SU-DHL-6 (cell line): Measurements from ENCODE around the gene DMD.

Experiments used
- H2AFZ ChIP-seq: fragments of 200-600 bp; sonication (generic); 2 replicates; pipeline ENCODE4 v1.6.1; 2014; ENCODE audit warnings: low read depth, mild to moderate bottlenecking, moderate library complexity, mixed read lengths, antibody characterized with exemption, low read length; ENCODE audit not compliant: severe bottlenecking
- H3F3A ChIP-seq: fragments of 200-600 bp; shearing (Covaris generic); 2 replicates; pipeline ENCODE4 v1.6.0; 2016; ENCODE audit warnings: antibody characterized with exemption, mild to moderate bottlenecking; ENCODE audit not compliant: insufficient read depth
- H3K27ac ChIP-seq: fragments of 200-600 bp; sonication (generic); 2 replicates; pipeline ENCODE4 v1.5.1; 2016; ENCODE audit warnings: low read depth, mild to moderate bottlenecking, low read length, moderate library complexity, mixed read lengths
- H3K27me3 ChIP-seq: fragments of 200-600 bp; sonication (generic), shearing (Covaris generic); 2 replicates; pipeline ENCODE4 v1.6.0; 2014; ENCODE audit warnings: mild to moderate bottlenecking, low read length
- H3K36me3 ChIP-seq: fragments of 200-600 bp; sonication (generic); 2 replicates; pipeline ENCODE4 v1.6.1; 2014; ENCODE audit warnings: mild to moderate bottlenecking, low read length, mixed read lengths
- H3K4me2 ChIP-seq: fragments of 300-600, 200-600 bp; shearing (Covaris generic), sonication (generic); 2 replicates; pipeline ENCODE4 v1.6.0; 2014; ENCODE audit warnings: low read length, low read depth, mild to moderate bottlenecking; ENCODE audit not compliant: poor library complexity, severe bottlenecking
- H3K4me3 ChIP-seq: fragments of 200-600 bp; sonication (generic); 2 replicates; pipeline ENCODE4 v1.5.1; 2014; ENCODE audit warnings: antibody characterized with exemption, low read length, mild to moderate bottlenecking, mixed read lengths; ENCODE audit not compliant: insufficient read depth, poor library complexity, severe bottlenecking
- H3K79me2 ChIP-seq: fragments of 200-600 bp; sonication (generic); 2 replicates; pipeline ENCODE4 v1.6.1; 2014; ENCODE audit warnings: mild to moderate bottlenecking, low read length, moderate library complexity; ENCODE audit not compliant: insufficient read depth
- H3K9ac ChIP-seq: fragments of 200-600 bp; sonication (generic); 2 replicates; pipeline ENCODE4 v1.7.0; 2014; ENCODE audit warnings: mild to moderate bottlenecking, low read length
- H3K9me2 ChIP-seq: fragments of 200-600 bp; sonication (generic); replicated peaks from 2 replicates; pipeline ENCODE4 v1.6.1; 2014; ENCODE audit warnings: low read length; ENCODE audit not compliant: insufficient read depth
- H3K9me3 ChIP-seq: fragments of 200-600 bp; sonication (generic); 2 replicates; pipeline ENCODE4 v1.6.1; 2014; ENCODE audit warnings: low read length, mixed read lengths; ENCODE audit not compliant: insufficient read depth
- H4K20me1 ChIP-seq: fragments of 200-600 bp; sonication (generic); 2 replicates; pipeline ENCODE4 v1.6.1; 2014; ENCODE audit warnings: low read depth, mild to moderate bottlenecking, antibody characterized with exemption, low read length, moderate library complexity, mixed read lengths
- CTCF ChIP-seq: fragments of 200-600 bp; sonication (generic); IDR thresholded peaks from one replicate; pipeline ENCODE4 v1.5.1; 2017; ENCODE audit warnings: antibody characterized with exemption, mild to moderate bottlenecking, low read length, moderate library complexity; ENCODE audit not compliant: insufficient read depth, poor library complexity, severe bottlenecking
- EZH2phosphoT487 ChIP-seq: fragments of 200-600 bp; sonication (generic), shearing (Covaris generic); conservative IDR thresholded peaks from 2 replicates; pipeline ENCODE4 v1.6.1; 2018; ENCODE audit warnings: mild to moderate bottlenecking, antibody characterized with exemption, low read length, moderate library complexity, mixed read lengths

The DMD gene

GRCh38 chrX:31355206-31355955 is 1856.0 kb downstream of the DMD start:
- TF ChIP-seq EZH2phosphoT487 (no peak), CTCF (no peak)
- no peaks in the 10 kb centered on the region for H3K27me3 ChIP-seq
- H3K4me2 ChIP-seq: no peak overlapping the region

GRCh38 chrX:31353095-31353494 is 1858.3 kb downstream of the DMD start:
- no peaks in the 10 kb centered on the region for H4K20me1 ChIP-seq
- H2AFZ ChIP-seq: no peak overlapping the region
- H3K9me2 ChIP-seq: no peaks in the 10 kb centered on the region
- no peaks in the 10 kb centered on the region for H3K9me3 ChIP-seq
- H3K36me3 ChIP-seq: no peaks in the 10 kb centered on the region
- no peak overlapping the region for H3K4me3 ChIP-seq
- no peak overlapping the region for H3K4me2 ChIP-seq
- H3F3A ChIP-seq: no peaks in the 10 kb centered on the region
- H3K27ac ChIP-seq: no peak overlapping the region
- H3K27me3 ChIP-seq: no peaks in the 10 kb centered on the region
- no peaks in the 10 kb centered on the region for H3K79me2 ChIP-seq
- TF ChIP-seq EZH2phosphoT487 (no peak), CTCF (no peak)
- no peak overlapping the region for H3K9ac ChIP-seq

More at GRCh38 chrX:31355206-31355955, 1856.0 kb downstream of the DMD start:
- Histone ChIP-seq H3K9ac (no peak overlapping the region), H4K20me1 (no peaks in the 10 kb centered on the region), H2AFZ (no peak overlapping the region), H3K79me2 (no peaks in the 10 kb centered on the region), H3K4me3 (no peak overlapping the region), H3K9me3 (no peaks in the 10 kb centered on the region), H3K9me2 (no peaks in the 10 kb centered on the region), H3K27ac (no peak overlapping the region), H3K36me3 (no peaks in the 10 kb centered on the region), H3F3A (no peaks in the 10 kb centered on the region)

- no peaks in the 10 kb centered on the region for H4K20me1 ChIP-seq
- H3K27ac ChIP-seq: no peak overlapping the region
- no peaks in the 10 kb centered on the region for H3K79me2 ChIP-seq
- H3K27me3 ChIP-seq: no peaks in the 10 kb centered on the region
- no peaks in the 10 kb centered on the region for H3K36me3 ChIP-seq
- H3K4me3 ChIP-seq: no peak overlapping the region
- H3K4me2 ChIP-seq: no peak overlapping the region
- no peak for TF ChIP-seq EZH2phosphoT487
- no peak for TF ChIP-seq CTCF
- no peaks in the 10 kb centered on the region for H3K9me2 ChIP-seq
- no peak overlapping the region for H2AFZ ChIP-seq
- no peaks in the 10 kb centered on the region for H3F3A ChIP-seq
- H3K9me3 ChIP-seq: no peaks in the 10 kb centered on the region
- H3K9ac ChIP-seq: no peak overlapping the region
Measured at GRCh38 chrX:31350808-31351074, 1860.6 kb downstream of the DMD start.
